ENCODE results near the gene SCRG1.

The SCRG1 gene

DNA sequence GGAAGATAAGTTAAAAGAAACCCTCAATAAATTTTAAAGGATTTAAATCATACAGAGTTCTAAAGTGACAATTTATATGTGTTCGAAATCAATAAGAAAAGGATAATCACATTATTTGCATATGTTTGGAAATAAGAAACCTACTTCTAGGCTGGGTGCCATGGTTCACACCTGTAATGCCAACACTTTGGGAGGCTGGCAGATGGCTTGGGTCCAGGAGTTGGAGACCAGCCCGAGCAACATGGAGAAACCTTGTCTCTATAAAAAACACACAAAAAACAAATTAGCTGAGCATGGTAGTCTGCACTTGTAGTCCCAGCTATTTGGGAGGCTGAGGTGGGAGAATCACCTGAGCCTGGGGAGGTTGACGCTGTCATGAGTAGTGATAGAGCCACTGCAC, 36.2 kb downstream of the SCRG1 start:
- no peak for DNase-seq (ENCODE audit: low read depth)

DNA sequence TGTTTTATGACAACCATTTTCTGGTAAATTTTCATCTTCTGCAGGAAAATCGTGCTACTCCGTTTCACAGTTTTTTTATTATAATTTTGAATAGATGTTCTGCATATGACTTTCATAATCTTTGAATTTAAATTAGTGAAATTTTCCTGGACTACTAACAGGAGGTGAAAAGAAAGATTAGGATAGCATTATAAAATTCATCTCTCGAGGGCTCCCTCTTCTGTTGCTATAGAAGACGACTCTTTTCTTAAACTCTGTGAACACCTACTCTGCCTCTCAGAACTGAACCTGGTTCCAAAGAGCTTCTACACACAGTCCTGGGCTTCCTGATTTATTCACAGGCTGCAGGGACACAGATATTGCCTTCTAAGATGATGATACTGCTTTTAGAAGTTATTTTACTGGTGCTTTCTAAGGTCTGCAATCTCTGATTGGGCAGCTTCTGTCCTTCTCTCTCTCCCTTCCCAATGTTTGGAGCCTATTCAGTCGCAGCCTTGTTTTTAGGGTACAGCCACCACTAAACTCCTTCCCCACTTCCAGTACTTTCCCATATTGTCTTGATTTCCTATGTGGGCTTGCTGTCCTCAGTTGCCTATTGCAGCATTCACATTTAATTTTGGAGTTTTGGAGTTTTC, 38.2 kb downstream of the SCRG1 start:
- DNase-seq (ENCODE audit: low read depth): peak; percentile 45

DNA sequence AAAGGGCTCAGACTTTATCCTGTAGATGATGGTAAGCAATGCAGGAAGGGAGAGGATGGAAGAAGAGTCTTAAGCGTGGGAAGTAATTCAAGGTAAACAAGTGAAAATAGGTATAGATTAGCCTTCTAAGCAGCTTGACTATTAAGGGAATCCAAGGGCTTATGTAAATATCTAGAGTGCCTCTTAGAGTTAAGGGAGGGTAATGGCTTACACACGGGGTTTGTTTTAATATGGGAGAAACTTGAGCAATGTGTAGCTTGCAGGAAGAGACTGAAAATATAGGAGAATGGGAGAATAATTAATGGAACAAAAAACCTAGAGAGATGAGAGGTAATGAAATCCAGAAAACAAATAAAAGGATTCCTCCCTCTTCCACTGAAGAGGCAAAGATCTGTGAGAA, 41.0 kb downstream of the SCRG1 start:
- DNase-seq (ENCODE audit: low read depth): no peak

- no peak for DNase-seq (ENCODE audit: low read depth)
These were observed 51.4 kb downstream of the SCRG1 start for GRCh38 chr4:173347467-173347866.

- DNase-seq (ENCODE audit: low read depth): peak; percentile 79
These were observed 52.8 kb downstream of the SCRG1 start for GRCh38 chr4:173346074-173346473.

GRCh38 chr4:173345648-173346047, 53.3 kb downstream of the SCRG1 start:
- no peak for DNase-seq (ENCODE audit: low read depth)

DNA sequence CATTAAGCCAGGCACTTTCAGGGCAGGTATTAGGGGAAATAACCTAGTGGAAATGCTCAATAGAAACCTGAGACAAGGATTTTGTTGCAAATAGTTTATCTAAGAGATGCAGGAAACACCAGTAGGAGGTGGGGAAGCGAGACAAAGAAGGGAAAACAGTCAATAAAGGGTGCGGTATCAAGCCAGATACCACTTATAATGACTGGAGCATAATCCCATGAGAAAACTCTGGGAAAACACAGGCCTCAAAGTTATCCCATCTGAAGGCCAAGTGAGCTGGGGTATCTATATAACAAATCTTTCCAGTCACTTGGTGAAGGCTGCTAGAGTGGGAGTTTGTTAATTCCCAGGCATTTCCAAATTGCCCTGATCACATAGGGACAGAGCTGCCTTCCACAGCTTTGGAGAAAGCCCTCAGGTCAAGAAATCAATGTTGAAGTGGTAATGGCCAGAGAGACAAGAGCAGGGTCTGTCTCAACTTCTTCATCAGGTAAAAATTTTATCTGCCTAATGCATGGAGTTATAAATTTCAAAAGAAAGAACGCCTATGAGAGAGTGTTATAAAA, 55.0 kb downstream of the SCRG1 start:
- no peak for DNase-seq (ENCODE audit: low read depth)

- DNase-seq (ENCODE audit: low read depth): peak; percentile 63
These were observed 61.5 kb downstream of the SCRG1 start for GRCh38 chr4:173337463-173337862.

DNA sequence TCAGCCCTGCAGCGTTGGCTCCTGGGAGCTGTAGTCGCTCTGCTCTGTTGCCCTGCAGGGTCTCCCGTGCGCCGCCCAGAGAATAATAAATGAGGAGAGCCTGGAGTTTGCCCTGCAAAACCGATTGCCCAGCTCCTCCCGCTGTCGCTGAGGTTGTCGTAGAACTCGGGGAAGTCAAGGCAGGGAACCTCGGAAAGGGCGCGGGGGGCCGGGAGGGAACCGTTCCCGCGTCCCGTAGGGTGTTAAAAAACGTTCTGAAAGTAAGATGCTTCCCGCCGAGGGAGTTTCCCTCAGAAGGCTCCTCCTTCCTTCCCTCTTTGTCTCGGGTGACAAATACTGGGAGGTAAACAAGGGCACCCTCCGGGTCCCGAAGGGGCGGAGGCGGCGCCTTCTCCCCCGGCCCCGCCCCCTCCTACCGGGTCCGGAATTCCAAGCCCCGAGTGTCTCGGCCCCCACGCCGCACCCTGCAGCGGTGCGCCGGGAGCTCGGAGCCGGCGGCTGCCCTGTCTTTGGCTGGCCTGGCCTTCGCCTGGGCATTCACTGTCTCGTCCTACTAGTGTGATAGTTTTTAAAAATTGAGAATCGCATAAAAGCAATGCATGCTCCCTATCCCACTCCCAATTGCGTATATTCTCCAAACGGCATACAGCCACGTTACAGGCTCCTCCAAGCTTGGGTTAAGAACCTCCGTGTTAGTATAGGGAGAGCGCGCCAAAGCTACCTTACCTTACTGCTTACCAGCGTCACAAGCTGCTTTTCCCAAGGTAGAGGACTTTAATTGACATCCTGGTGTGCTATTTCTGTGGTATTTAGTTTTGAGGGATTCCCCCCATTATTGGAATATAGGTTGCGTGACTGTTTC, 63.8 kb downstream of the SCRG1 start:
- DNase-seq (ENCODE audit: low read depth): peak; percentile 94

Measured in ELR (cell line).